Stimulated activated CD8-positive, alpha-beta memory T cell treated with anti-CD3 and anti-CD28 coated beads, Interleukin-4, amount 100 ng/mL, for 4 hours (primary cell): ENCODE measurements around the gene NUDT15.
A peak's percentile ranks its signal among the peaks of the same experiment; 100 is the strongest.
"Not testable (repeated sequence)": the region's sequence is repeated elsewhere in the genome, so short reads cannot be mapped to it uniquely, and the experiment has no call there.

Experiments
- DNase-seq, 2 donors: peaks; one replicate each; pipeline ENCODE4 v3.0.0-alpha.2; 2020; ENCODE audit warnings: low read depth in 2 of 2, low spot score in 1 of 2

The NUDT15 gene

DNA sequence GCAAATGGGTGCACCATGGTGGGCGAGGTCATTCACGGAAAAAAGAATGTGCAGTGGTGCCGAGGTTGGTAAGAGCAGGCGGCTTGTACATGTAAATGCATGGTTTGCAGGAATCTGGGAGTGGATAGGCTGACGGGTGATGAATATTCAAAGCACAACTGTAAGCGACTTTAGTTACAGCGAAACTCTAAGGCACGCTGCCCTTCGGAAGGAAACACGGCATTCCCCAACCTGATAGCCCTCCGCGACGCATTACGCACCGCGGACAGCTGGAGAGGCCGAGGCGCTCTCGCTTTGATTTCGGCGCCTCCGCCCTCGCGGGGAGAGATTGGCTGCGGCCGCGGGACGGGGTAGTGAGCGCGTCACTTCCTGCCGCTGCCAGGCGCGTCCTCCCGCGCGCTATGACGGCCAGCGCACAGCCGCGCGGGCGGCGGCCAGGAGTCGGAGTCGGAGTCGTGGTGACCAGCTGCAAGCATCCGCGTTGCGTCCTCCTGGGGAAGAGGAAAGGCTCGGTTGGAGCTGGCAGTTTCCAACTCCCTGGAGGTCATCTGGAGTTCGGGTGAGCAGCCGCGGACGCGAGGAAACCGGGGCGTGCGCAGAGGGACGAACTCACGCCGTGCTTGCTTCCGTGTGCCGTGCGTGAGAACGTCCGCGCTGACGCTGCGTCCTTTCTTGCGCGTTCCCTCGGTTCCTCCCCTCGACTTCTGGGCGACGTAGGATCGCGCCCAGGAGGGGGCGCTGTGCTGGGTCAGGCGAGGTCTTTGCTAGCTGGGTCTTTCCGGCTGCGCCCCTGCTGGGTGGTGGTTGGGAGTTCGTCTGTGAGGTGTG is at the start of gene NUDT15:
TSS of gene NUDT15 (plus strand) at position 381 of the 828 bp plus-strand sequence. CDS start at position 402, 21 bp downstream.
- peak; percentile 81 to 87 for DNase-seq

DNA sequence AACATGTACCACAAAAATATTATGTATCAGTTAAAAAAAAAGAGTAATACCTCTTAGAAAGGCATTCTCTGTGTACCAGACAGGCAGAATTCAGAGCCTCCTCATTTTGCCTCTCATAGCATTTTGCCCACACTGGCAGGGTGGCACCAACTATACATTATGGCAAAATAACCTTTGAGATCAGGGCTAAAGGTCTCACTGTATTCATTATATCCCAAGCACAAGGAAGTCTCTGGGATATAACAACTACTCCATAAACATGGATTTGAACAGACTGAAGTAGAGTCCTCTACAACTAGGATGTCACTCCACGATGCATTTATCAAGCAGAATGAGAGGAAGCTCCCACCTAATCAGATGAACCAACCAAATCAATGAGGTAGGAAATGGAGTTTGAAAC is 47.1 kb upstream of the NUDT15 start:
- DNase-seq = no peak

DNA sequence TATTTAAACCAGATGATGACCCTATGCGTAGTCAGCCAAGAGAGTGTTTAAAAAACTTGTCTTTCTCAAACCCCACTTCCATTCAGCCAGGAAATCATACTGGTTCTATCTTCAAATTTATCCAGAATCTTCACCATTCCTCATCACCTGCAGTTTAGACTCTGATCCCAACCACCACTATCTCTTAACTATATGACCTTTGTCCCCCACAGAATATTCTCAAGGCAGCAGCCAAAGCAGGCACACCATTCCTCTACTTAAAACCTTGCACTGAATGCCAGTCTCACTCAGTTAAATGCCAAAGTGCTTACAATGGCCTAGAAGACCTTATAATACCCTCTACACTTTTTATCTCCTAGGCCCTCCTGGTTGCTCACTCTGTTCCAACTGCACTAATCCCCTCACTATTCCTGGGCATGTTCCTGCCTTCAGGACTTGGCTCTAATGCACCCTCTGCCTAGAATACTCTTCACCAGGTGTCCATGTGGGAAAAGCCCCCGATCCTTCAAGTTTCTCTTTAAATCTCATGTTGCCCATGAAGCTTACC is 46.5 kb upstream of the NUDT15 start:
- no peak for DNase-seq

DNA sequence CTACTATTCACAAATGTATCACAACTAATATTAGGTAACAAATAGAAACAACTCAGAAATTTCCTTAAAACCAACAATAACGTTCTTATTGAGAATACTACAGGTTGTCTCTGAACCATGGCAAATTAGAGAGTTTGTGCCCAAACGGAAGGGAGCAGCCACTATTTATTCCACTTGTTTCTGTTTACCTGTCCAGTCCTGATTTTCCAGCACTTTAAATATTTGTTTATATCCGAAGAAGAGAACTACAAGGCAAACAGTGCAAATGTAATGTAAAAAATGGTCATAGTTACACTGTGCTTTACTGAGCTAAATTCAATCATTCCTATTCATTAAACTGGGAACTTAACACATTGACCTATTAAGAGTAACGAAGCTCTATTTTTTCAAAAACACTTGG is 45.7 kb upstream of the NUDT15 start:
- no peak for DNase-seq

DNA sequence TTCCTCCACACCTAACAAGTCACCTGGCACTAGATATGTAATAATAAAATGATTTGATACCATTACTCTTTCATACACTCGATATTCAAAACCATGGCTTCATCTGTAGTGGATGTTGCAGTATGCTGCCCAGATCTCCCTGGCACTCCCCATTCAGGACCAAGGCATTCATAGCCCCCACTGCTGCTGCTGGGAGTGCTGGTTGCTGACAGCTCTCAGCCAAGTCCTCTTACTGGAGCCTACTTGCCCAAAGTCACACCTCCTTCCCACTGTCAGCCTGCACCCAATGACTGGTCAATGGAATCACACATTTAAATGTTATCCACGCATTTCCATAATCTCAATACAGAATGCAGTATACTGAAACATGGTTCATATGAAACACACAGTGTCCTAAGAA is 40.1 kb upstream of the NUDT15 start:
- no peak for DNase-seq

DNA sequence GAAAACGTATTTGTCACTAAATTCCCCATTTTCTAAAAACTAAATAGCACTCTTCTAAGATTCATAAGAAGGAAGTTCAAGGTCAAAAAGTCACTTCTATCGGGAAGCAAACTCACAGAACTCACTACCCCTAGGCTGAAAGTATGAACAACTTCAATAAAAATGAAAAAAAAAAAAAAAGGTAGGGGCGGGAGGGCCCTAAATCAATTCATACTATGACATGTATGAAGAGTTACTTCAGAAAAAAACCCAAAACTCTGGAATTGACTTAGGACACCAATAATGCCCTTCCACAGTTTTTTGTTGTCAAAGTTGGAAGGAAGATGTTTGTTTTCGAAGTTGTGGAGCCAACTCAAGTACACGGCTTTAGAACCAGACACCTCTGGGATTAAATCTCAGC is 37.6 kb upstream of the NUDT15 start:
- no peak for DNase-seq

DNA sequence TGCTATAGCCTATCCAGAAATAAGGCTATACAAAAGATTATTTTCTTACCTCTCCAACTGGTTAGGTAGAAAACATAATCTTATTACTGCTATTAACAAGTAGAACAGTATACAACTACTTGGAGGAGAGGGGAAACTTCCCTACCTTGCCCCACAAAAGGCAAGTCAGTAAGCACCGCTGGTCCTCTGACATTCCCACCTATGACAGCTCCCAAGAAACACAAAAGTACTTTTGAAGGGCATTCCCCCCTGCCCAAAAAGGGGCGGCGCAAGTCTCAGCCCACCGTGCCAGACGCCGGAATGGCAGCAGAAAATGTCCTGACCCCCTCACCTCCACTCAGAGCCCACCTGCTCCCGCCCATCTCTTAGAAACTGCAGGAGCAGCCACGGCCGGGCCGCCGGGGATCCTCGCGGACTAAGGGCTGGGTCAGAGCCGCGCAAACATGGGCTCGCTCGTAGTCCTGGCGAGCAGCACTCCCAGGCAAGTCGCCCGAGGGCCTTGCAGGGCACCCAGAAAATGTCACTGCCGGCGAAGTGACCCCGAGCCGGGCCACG is 36.9 kb upstream of the NUDT15 start:
- no peak for DNase-seq

DNA sequence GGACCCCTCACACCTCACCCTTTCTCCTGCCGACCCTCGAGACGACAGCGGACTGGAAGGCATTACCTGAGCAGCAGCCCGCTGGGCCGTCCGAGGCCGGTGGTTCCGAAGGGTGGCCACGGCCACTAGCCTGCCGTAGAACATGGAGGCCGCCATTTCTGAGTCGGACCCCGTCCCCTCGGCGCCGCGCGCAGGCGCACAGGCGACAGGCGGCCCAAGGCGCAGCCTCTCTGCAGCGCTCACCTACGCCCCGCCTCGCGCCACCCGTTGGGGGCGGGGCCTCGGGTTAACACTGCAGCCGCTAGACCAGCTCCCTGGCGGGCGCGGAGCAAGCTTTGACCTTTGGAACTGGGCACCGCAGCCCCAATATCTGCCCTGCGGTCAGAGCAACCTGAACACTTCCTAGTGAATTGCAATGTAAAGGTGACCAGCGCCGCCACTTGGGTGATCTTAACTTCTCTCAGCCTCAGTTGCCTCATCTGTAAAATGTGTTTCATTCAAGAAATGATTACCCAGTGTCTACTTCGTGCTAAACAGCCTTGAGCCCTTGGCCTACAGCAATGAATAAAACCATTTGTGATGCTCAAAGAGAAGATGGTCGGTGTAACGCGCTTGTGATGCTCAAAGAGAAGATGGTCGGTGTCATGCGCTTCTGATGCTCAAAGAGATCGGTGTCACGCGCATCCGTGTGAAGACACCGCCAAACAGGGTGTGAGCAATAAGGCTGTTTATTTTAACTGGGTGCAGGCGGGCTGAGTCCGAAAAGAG is 36.2 kb upstream of the NUDT15 start, which contains the start of gene SUCLA2:
TSS of gene SUCLA2 (minus strand) at position 160 of the 768 bp plus-strand sequence. CDS start at position 156, 4 bp downstream.
- DNase-seq = peak; percentile 74 to 81

DNA sequence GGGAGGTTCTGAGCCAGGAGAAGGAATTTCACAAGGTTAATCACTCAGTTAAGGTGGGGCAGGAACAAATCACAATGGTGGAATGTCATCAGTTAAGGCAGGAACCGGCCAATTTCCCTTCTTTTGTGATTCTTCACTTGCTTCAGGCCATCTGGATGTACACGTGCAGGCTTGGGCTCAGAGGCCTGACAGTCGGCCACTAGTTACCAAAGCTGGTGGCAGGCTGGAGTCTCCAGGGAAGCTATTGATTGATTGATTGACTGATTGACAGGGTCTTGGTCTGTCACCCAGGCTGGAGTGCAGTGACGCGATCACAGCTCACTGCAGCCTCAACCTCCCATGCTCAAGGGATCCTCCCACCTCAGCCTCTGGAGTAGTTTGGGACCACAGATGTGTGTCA is 35.5 kb upstream of the NUDT15 start:
- DNase-seq = not testable (repeated sequence)

DNA sequence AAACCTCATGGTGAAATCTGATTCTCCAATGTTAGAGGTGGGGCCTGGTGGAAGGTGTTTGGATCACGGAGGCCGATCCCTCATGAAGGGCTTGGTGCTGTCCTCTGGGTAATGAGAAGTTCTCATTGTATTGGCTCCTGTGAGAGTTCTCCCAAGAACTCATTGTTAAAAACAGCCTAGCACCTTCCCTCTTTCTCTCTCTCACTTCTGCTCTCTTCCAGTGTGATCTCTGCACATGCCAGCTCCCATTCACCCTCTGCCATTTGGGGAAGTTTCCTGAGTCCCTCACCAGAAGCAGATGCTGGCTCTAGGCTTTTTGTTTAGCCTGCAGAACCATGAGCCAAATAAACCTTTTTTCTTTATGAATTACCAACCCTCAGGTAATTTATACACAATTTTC is 33.3 kb upstream of the NUDT15 start:
- DNase-seq = no peak

DNA sequence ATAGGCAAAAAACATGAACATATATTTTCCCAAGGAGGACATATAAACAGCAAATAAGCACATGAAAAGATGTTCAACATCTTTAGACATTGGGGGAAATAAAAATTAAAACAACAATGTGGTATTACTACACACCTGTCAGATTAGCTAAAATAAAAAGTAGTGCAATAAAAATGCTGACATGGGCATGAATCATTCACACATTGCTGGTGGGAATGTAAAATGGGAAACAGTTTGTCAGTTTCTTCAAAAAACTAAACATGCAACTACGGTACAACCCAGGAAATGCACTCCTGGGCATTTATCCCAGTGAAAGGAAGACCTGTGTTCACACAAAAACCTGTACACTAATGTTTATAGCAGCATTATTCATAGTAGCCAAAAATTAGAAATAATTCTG is 31.1 kb upstream of the NUDT15 start:
- DNase-seq = no peak

DNA sequence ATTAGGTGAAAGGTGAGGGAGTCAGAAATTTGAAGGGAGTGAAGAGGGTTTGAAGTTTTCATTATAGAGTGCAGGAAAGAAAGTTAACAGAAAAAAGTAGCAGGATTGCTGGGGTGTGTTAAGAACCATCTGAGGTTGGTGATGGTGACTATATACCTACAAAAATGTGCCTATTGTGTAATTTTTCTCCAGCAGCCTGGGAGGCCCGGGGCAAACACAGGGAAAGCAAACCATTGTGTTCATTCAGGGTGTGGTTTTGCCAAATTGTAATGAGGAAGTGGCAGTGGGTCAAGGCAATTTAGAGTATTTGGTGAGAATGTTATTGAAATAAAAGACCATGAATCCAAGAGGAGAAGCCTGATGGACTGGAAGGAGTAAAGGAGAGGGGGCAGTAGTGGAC is 28.2 kb upstream of the NUDT15 start:
- no peak for DNase-seq

DNA sequence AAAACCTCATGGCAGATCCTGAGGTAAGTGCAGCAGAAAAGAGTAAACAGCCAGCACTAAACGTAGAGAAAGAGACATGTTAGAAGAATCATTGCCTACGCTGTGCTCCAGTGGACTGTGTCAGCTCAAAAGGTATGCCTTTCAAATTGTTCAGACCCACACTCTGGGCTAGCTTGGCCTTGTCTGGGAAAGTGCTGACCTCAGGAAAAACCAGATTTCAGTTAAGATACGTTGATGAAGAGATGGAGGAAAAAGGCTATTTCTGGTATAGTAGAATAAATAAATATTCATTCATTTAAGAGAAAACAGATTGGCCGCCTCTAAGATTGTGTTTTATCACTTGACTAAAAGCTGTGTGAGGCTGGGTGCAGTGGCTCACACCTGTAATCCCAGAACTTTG is 26.8 kb upstream of the NUDT15 start:
- DNase-seq = no peak

DNA sequence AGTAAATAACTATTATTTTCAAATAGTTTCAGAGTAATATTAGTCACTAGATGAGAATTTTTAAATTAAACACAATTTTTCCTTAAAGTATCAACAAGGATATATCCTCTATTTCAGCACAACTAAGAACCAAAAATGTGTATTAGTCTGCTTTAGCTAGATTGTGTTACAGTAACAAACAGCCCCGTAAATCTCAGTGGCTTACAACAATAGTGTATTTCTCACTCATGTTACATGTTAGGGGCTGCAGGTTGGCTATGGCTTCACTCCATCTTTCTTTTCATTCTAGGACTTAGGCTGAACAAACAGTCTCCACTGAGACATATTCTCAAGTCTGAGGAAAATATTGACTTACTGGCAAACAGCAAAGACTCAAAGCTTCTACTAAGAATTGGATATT is 24.9 kb upstream of the NUDT15 start:
- DNase-seq = no peak

DNA sequence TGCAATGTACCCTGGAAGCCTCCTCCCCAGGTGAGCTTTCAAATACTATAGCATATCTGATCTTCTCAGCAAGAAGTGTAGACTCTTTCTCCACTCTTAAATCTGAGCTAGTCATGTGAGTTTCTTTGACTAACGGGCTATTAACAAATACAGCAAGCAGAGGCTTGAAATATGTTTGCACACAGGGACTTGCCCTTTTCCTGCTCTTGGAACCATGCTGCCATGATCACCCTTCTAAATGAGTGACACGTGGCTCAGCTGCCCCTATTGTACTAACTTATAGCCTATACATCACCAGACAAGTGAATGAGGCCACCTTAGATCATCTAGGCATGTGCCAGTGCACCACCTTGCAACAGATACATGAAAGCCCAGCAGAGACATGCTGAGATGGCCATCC is 23.2 kb upstream of the NUDT15 start:
- DNase-seq = no peak

DNA sequence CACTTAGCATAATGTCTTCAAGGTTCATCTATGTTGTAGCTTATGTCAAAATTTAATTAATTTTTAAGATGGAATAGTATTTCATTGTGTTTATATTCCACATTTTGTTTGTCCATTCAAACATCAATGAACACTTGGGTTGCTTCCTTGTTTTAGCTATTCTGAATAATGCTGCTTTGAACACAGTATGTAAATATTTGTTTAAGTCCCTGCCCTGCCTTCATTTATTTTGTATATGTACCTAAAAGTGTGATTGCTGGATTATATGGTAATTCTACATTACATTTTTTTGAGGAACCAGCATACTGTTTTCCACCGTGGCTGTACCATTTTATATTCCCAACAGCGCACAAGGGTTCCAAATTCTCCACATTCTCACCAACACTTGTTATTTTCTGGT is 18.9 kb upstream of the NUDT15 start:
- no peak for DNase-seq

DNA sequence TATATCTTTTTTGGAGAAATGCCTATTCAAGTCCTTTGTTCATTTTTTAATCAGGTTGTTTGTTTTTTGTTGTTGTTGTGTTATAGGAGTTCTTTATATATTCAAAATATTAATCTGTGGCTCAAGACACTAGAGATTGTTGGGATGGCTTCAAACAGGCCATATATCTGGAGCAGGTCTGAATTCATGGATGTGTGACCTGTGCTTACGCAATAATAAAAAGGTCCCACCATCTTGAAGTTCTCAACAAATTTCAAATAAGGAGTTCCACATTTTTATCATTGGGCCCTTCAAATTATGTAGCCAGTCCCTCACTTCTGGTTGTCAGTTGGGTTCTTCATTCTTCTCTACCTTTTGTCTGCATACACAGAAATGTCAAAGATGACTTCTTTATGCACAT is 17.7 kb upstream of the NUDT15 start:
- DNase-seq = no peak

DNA sequence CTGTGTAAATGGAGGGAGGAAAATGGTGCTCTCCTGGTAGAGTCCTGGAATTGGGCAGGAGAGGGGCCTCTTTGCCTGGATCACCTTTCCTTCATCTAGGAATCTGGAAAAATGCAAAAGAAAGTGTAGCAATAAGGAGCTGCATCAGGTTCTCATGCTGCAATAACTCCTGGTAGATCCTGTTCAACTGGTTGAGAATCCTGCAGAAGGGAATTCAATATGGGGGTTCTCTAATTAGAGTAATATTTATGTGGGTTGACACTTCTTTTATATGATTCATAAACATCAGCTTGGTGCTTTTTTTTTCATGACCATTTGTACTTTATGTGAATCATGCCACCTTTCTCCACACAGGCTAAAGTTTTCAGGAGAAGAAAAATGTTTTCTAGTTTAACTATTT is 9.5 kb upstream of the NUDT15 start:
- no peak for DNase-seq

DNA sequence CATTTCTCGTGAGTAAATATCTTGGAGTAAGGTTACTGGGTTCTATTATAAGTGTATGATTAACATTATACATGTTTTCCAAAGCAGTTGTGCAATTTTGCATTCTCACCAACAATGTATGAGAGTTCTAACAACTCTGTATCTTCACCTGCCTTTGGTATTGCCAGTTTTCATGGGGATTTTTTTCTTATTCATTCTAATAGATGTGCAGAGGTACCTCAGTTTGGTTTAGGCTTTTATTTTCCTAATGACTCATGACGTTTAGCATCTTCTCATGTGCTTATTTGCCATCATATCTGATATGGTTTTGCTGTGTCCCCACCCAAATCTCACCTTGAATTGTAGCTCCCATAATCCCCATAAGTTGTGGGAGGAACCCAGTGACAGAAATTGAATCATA is 7.7 kb upstream of the NUDT15 start:
- DNase-seq = no peak

DNA sequence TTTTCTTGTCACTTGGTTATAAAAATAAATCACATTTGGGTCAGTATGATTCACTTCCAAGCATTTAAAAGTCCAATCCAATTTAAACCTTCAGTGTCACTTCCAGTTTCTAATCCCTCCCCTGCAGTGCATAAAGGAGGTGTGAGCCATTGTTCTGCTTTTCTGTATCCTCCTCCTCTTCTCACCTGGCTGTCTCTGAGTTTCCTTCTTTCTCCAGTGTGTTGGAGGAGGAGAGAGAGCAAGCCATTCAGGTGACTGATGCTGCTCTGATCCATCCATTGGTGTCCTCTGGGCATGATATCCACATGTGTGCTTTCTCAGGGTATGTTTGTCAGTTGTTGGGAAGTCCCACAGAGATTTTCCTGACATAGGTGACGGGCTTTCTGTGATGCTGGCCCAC is 1.2 kb downstream of the NUDT15 start:
- DNase-seq = no peak

DNA sequence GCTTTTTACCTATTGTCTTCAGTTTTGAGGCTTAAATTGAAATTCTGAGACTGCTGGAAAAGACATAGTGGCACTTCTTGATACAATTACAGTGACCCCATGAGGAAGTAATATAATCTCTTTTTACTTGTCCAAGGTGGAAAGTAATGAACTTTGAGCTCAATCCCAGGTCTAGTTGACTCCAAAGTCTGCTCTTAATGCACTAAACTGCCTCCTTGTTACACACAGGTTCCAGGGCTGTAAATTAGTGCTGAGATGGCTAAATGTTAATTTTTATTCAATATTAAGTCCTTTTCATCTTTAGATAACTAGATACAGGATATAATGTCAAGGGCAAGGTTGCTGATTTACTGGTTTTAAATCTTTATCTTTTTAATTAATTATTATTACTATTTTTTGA is 2.5 kb downstream of the NUDT15 start:
- no peak for DNase-seq

DNA sequence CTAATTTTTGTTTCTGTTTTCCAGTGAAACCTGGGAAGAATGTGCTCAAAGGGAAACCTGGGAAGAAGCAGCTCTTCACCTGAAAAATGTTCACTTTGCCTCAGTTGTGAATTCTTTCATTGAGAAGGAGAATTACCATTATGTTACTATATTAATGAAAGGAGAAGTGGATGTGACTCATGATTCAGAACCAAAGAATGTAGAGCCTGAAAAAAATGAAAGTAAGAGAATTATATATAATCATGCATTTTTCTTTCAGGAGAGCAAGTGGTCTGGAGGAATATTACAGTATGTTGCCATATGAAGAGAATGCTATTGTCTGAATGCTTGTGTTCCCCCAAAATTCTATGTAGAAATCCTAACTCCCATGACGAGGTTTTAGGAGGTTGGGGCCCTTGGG is 3.4 kb downstream of the NUDT15 start:
- DNase-seq = no peak
